ENCODE results near the gene AKAP12.

The AKAP12 gene

GRCh38 chr6:151233731-151234130 lies 6.0 kb upstream of the AKAP12 start:
- no peak for DNase-seq (ENCODE audit: low read depth)

- DNase-seq (ENCODE audit: low read depth) = no peak
These were observed 2.9 kb upstream of the AKAP12 start for GRCh38 chr6:151236668-151237401.

GRCh38 chr6:151240036-151240685 lies 394 bp downstream of the AKAP12 start:
- no peak for DNase-seq (ENCODE audit: low read depth)

GRCh38 chr6:151240791-151241642 lies 1.2 kb downstream of the AKAP12 start:
- DNase-seq (ENCODE audit: low read depth) = no peak

- no peak for DNase-seq (ENCODE audit: low read depth)
These were observed 2.1 kb downstream of the AKAP12 start for GRCh38 chr6:151241853-151242252.

- DNase-seq (ENCODE audit: low read depth) = no peak
These were observed 2.7 kb downstream of the AKAP12 start for GRCh38 chr6:151242420-151242861.

GRCh38 chr6:151243481-151243880 lies 3.7 kb downstream of the AKAP12 start:
- DNase-seq (ENCODE audit: low read depth) = no peak

GRCh38 chr6:151247490-151247889 lies 7.7 kb downstream of the AKAP12 start:
- no peak for DNase-seq (ENCODE audit: low read depth)

- DNase-seq (ENCODE audit: low read depth) = no peak
These were observed 8.5 kb downstream of the AKAP12 start for GRCh38 chr6:151248295-151248694.

- no peak for DNase-seq (ENCODE audit: low read depth)
These were observed 12.9 kb downstream of the AKAP12 start for GRCh38 chr6:151252634-151253033.

GRCh38 chr6:151254451-151255081 lies 14.8 kb downstream of the AKAP12 start:
- no peak for DNase-seq (ENCODE audit: low read depth)

GRCh38 chr6:151255811-151256210 lies 16.0 kb downstream of the AKAP12 start:
- DNase-seq (ENCODE audit: low read depth) = no peak

- DNase-seq (ENCODE audit: low read depth) = no peak
These were observed 18.2 kb downstream of the AKAP12 start for GRCh38 chr6:151257985-151258445.

- DNase-seq (ENCODE audit: low read depth) = no peak
These were observed 20.4 kb downstream of the AKAP12 start for GRCh38 chr6:151260205-151260604.

GRCh38 chr6:151263035-151263434 lies 23.3 kb downstream of the AKAP12 start:
- DNase-seq (ENCODE audit: low read depth) = no peak

- no peak for DNase-seq (ENCODE audit: low read depth)
These were observed 24.2 kb downstream of the AKAP12 start for GRCh38 chr6:151263967-151264366.

GRCh38 chr6:151265282-151265681 lies 25.5 kb downstream of the AKAP12 start:
- no peak for DNase-seq (ENCODE audit: low read depth)

- no peak for DNase-seq (ENCODE audit: low read depth)
These were observed 29.7 kb downstream of the AKAP12 start for GRCh38 chr6:151269321-151269995.

- DNase-seq (ENCODE audit: low read depth) = no peak
These were observed 35.4 kb downstream of the AKAP12 start for GRCh38 chr6:151275121-151275520.

- no peak for DNase-seq (ENCODE audit: low read depth)
These were observed 35.8 kb downstream of the AKAP12 start for GRCh38 chr6:151275566-151275965.

GRCh38 chr6:151276112-151276740 lies 36.5 kb downstream of the AKAP12 start:
- no peak for DNase-seq (ENCODE audit: low read depth)

All from stimulated activated CD8-positive, alpha-beta memory T cell treated with anti-CD3 and anti-CD28 coated beads, Interleukin-15, amount 100 ng/mL, for 1 hour (primary cell).